Neural cell (in vitro differentiated cells): ENCODE results near the gene KIR2DL4. TPM values are rescaled to one million over a fixed set of nuclear protein-coding genes. Genes with fewer than 3 reads are reported as not detected.
"Not testable (repeated sequence)": the region's sequence is repeated elsewhere in the genome, so short reads cannot be mapped to it uniquely, and the experiment has no call there.

ENCODE experiments used
- H2AFZ ChIP-seq: fragments of 200-600, 300-800 bp; sonication (generic), shearing (Covaris generic); 2 replicates; pipeline ENCODE4 v1.6.0; 2014; ENCODE audit warnings: low read depth, mild to moderate bottlenecking, antibody characterized with exemption, low read length, moderate library complexity
- H3F3A ChIP-seq: fragments of 200-600 bp; shearing (Covaris generic); 2 replicates; pipeline ENCODE4 v1.6.1; 2016; ENCODE audit warnings: mild to moderate bottlenecking, moderate library complexity, mixed read lengths, antibody characterized with exemption, low read length; ENCODE audit not compliant: insufficient read depth, poor library complexity, severe bottlenecking
- H3K27ac ChIP-seq: fragments of 200-600, 300-800 bp; sonication (generic), shearing (Covaris generic); 2 replicates; pipeline ENCODE4 v1.5.1; 2014; ENCODE audit warnings: mild to moderate bottlenecking, low read length, moderate library complexity
- H3K27me3 ChIP-seq: fragments of 300-800, 200-600 bp; sonication (generic), shearing (Covaris generic); 2 replicates; pipeline ENCODE4 v1.6.0; 2014; ENCODE audit warnings: mild to moderate bottlenecking, low read depth, low read length, moderate library complexity; ENCODE audit not compliant: insufficient read depth
- H3K36me3 ChIP-seq: fragments of 300-800, 200-600 bp; sonication (generic), shearing (Covaris generic); 2 replicates; pipeline ENCODE4 v1.5.1; 2014; ENCODE audit warnings: mild to moderate bottlenecking, antibody characterized with exemption, low read length, moderate library complexity; ENCODE audit not compliant: insufficient read depth
- H3K4me2 ChIP-seq: fragments of 300-800, 200-600 bp; sonication (generic), shearing (Covaris generic); 2 replicates; pipeline ENCODE4 v1.6.0; 2014; ENCODE audit warnings: mild to moderate bottlenecking, low read length
- H3K4me3 ChIP-seq: fragments of 300-800, 200-600 bp; sonication (generic), shearing (Covaris generic); 2 replicates; pipeline ENCODE4 v1.5.1; 2014; ENCODE audit warnings: mild to moderate bottlenecking, low read length, moderate library complexity
- H3K79me2 ChIP-seq: fragments of 200-600 bp; shearing (Covaris generic); replicated peaks from 2 replicates; pipeline ENCODE4 v1.6.0; 2014; ENCODE audit warnings: mild to moderate bottlenecking, low read length, moderate library complexity; ENCODE audit not compliant: insufficient read depth
- H3K9ac ChIP-seq: fragments of 300-800, 200-600 bp; sonication (generic), shearing (Covaris generic); 2 replicates; pipeline ENCODE4 v1.6.1; 2016; ENCODE audit warnings: mild to moderate bottlenecking, low read length, mixed read lengths
- H3K9me2 ChIP-seq: fragments of 200-600 bp; shearing (Covaris generic); 2 replicates; pipeline ENCODE4 v1.6.1; 2016; ENCODE audit warnings: mild to moderate bottlenecking, low read length, mixed read lengths; ENCODE audit not compliant: insufficient read depth
- H3K9me3 ChIP-seq: fragments of 200-600, 300-800 bp; sonication (generic), shearing (Covaris generic); 2 replicates; pipeline ENCODE4 v1.6.1; 2016; ENCODE audit warnings: mild to moderate bottlenecking, mixed run types, low read length, moderate library complexity, mixed read lengths
- H4K20me1 ChIP-seq: fragments of 200-600 bp; shearing (Covaris generic); 2 replicates; pipeline ENCODE4 v1.6.1; 2016; ENCODE audit warnings: mild to moderate bottlenecking, mixed run types; ENCODE audit not compliant: insufficient read depth
- polyA plus RNA-seq: library from polyadenylated mRNA; depleted of rRNA; stranded (reverse); fragments of >200 nt; gene quantifications from 2 replicates; pipeline ENCODE4 v1.2.3, GENCODE V29; 2014
- small RNA-seq, 3 experiments: library from RNA; depleted of rRNA; stranded (forward); fragments of <200 nt; gene quantifications; one replicate each; pipeline ENCODE3, GENCODE V24; 2012

The KIR2DL4 gene
- polyA plus RNA-seq, 1 donor from 2014 or later = not detected

GRCh38 chr19:54859421-54859820 lies 56.0 kb downstream of the KIR2DL4 start:
- not testable (repeated sequence) for H3K9ac ChIP-seq, H3F3A ChIP-seq, H3K4me3 ChIP-seq, H3K27me3 ChIP-seq, H3K9me3 ChIP-seq, H3K36me3 ChIP-seq, H3K79me2 ChIP-seq, H4K20me1 ChIP-seq, H3K27ac ChIP-seq, H3K4me2 ChIP-seq, H2AFZ ChIP-seq, H3K9me2 ChIP-seq

GRCh38 chr19:54863459-54863858 lies 60.0 kb downstream of the KIR2DL4 start:
- not testable (repeated sequence) for H3K79me2 ChIP-seq, H3F3A ChIP-seq, H3K27ac ChIP-seq, H3K9ac ChIP-seq, H3K27me3 ChIP-seq, H3K9me2 ChIP-seq, H3K4me3 ChIP-seq, H2AFZ ChIP-seq, H3K4me2 ChIP-seq, H4K20me1 ChIP-seq, H3K9me3 ChIP-seq, H3K36me3 ChIP-seq

Small RNA genes lying within 50 kb of the gene (small RNA-seq; reads per million reads assigned to genes)
- 0 reads per million in 3 experiments for gene KIR3DP1

Other genes starting within 250 kb of the KIR2DL4 start
- not detected in 2 replicates for gene LILRA2, start 229.8 kb upstream of the KIR2DL4 start, polyA plus RNA-seq
- not detected in 2 replicates for gene LILRA1, start 210.0 kb upstream of the KIR2DL4 start, polyA plus RNA-seq
- not detected in 2 replicates for gene LILRB1, start 173.1 kb upstream of the KIR2DL4 start, polyA plus RNA-seq
- gene LILRB4, start 140.6 kb upstream of the KIR2DL4 start, polyA plus RNA-seq = not detected in 2 replicates
- not detected in 2 replicates for gene KIR3DL3, start 79.2 kb upstream of the KIR2DL4 start, polyA plus RNA-seq
- gene KIR2DL3, start 65.1 kb upstream of the KIR2DL4 start, polyA plus RNA-seq = not detected in 2 replicates
- gene KIR2DL1, start 33.8 kb upstream of the KIR2DL4 start, polyA plus RNA-seq = not detected in 2 replicates
- not detected in 2 replicates for gene KIR3DL1, start 12.9 kb downstream of the KIR2DL4 start, polyA plus RNA-seq
- not detected in 2 replicates for gene KIR2DS4, start 29.1 kb downstream of the KIR2DL4 start, polyA plus RNA-seq
- not detected in 2 replicates for gene KIR3DL2, start 46.8 kb downstream of the KIR2DL4 start, polyA plus RNA-seq
- gene FCAR, start 70.6 kb downstream of the KIR2DL4 start, polyA plus RNA-seq = not detected in 2 replicates
- gene NCR1, start 102.5 kb downstream of the KIR2DL4 start, polyA plus RNA-seq = not detected in 2 replicates
- gene NLRP7, start 143.9 kb downstream of the KIR2DL4 start, polyA plus RNA-seq = not detected in 2 replicates
- gene NLRP2, start 162.8 kb downstream of the KIR2DL4 start, polyA plus RNA-seq = not detected in 2 replicates
- 0.31 TPM in 1 of 2 replicates, not detected in the other for gene GP6, start 234.7 kb downstream of the KIR2DL4 start, polyA plus RNA-seq